GM19438 (cell line): ENCODE results near the gene DNAJB11.
A peak's percentile ranks its signal among the peaks of the same experiment; 100 is the strongest.
"Not testable (repeated sequence)": the region's sequence is repeated elsewhere in the genome, so short reads cannot be mapped to it uniquely, and the experiment has no call there.

ENCODE experiments used
- ATAC-seq: cut with Tn5 transposase; IDR thresholded peaks from one replicate; pipeline ENCODE4 v1.9.1; 2021; ENCODE audit warnings: low read depth; ENCODE audit not compliant: unreplicated experiment

Gene DNAJB11

GRCh38 chr3:186617036-186617946 is 46.8 kb downstream of the DNAJB11 start:
- ATAC-seq, result peak; percentile 96

GRCh38 chr3:186618318-186618938 is 47.9 kb downstream of the DNAJB11 start:
- ATAC-seq, result no peak

GRCh38 chr3:186619787-186620212 is 49.3 kb downstream of the DNAJB11 start:
- no peak for ATAC-seq

DNA sequence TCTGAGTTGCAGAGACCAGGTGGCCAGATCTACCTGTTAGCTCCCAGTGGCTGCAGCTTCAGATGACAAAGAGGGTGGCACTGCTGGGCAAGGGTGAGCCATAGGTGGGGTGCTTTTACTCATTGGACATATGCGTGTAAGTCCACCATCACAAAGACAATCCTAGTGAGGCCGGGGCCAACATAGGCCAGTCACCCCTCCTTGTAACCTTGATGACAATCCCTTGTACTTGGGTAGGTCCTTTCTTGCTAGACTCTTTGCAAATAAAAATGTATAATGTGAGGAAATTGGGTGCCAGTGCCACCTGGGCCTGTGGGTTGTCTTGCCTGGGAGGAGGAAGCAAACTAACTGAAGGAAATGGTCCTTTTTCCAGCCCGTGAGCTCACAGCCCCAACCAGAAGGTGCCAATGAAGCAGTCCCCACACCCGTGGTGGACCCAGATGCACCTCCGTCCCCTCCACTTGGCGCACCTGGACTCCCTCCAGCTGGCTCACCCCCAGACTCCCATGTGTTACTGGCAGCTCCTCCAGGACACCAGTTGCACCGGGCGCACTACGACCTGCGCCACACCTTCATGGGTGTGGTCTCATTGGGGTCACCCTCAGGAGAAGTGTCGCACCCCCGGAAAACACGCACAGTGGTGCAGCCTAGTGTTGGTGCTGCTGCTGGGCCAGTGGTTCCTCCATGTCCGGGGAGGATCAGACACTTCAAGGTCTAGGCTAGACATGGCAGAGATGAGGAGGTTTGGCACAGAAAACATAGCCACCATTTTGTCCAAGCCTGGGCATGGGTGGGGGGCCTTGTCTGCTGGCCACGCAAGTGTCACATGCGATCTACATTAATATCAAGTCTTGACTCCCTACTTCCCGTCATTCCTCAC is 49.9 kb downstream of the DNAJB11 start:
- ATAC-seq, result no peak

DNA sequence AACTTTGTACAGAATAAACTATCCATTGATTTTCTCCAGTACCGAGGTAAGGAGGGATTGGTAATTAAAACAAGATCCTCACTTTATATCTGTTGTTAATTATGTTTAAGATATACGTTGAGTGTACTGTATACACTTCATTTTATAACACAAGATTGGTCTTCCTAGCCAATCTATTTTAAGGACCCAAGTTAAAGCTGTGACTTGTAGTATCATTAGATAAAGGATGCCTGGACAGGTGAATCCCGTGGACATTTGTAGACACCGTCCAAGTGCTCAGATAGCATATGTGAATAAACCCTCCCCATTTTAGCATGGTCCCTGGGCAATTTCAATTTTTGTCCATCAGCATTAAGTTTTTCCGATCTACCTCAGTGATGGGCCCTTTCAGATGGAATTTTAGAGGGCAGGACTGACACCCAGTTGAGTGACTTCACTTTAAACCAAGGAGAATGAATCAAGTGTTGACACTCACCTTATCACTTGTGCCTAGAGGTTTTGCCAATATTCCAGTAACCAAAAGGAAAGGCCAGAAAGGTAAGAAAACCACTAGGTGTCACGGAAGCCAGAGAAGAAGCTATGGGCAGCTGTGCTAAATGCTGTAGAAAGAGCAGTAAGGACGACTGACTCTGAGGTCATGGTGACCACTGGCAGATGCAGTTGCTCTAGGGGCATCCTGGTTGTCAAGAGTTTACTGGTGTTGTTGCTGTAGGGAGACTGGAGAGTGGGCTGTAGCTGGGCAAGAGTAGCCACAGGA is 51.6 kb downstream of the DNAJB11 start:
- ATAC-seq, result no peak

- ATAC-seq, result no peak
Measured at GRCh38 chr3:186622651-186623310, 52.3 kb downstream of the DNAJB11 start.

DNA sequence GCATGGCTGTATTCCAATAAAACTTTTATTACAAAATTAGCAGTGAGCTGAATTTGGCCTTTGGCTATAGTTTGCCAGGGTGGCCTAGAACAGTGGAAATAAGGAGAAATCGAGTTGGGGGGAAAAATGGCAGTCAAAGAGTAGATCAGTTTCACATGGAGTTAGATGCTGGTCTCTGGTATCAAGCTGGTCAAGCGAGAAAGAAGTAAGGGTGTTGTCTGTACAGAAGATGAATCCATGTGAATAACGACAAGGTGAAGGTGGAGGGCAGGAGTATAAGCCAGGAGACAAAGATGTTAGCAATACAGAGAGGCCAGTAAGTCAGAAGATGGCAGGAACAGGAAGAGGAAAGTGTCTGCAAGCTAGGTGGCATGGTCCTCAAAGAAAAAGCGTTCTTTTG is 54.1 kb downstream of the DNAJB11 start:
- no peak for ATAC-seq

DNA sequence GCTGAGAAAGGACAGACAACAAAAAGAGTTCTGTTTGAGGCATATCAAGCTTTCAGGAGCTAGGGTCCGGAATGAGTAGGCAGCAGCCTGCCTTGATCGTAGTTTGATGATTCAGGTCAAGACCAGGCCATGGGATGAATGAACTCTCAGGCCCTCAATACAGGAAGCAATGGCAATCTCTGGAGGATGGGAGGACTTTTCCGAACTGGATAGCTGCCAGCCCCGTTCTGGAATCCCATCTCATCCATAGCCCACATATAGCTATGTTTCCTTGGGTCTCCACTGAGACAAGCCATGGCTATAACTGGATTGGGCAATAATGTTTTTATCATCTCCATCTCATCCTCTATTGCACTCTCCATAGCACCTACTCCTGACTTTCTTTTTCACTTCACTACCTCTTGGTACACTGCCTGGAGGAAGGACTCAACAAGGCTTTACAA is 55.1 kb downstream of the DNAJB11 start:
- ATAC-seq, result no peak

DNA sequence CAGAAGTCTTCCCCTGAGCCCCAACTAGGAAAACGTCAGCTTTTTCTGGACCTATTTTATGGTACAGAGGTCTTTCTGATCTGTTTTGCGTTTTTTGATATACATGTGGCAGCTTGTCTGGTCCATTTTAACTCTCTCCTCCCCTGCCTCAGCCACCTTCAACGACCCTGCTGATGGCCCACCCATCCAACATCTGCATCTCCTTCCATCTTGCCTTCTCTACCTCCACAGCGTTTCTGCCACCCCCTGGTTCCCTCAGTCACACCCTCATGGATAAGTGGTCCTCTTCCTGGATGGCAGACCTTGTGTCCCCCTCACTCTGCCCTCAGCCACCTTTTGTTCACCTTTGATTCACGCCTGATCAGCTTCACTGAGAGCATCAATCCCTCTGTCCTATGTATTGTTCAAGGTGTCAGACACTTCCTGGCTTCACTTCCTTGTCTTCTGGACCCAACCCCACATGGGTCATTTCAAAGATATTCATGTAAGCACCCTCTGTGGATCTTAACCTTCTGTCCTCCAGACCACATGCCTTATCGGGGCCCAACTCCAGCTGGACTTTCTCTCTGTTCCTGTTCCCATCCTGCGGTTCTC is 55.8 kb downstream of the DNAJB11 start:
- no peak for ATAC-seq

GRCh38 chr3:186627852-186628414 is 57.4 kb downstream of the DNAJB11 start:
- ATAC-seq, result no peak

DNA sequence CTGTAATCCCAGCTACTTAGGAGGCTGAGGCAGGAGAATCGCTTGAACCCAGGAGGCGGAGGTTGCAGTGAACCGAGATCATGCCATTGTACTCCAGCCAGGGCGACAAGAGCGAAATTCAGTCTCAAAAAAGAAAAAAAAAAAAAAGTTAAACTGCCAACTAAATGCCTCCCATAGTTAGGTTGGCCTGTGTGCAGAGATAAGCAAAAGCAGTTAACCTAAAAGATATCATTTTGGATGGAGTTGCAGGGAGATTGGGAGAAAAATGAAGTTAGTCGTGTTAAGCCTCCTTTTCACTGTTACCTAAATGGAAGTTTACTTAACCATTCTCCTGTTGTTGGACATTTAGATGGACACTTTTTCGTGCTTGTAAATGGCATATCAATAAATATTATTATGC is 58.2 kb downstream of the DNAJB11 start:
- no peak for ATAC-seq

GRCh38 chr3:186630950-186631641 is 60.6 kb downstream of the DNAJB11 start:
- ATAC-seq, result no peak

GRCh38 chr3:186633481-186633880 is 63.0 kb downstream of the DNAJB11 start:
- ATAC-seq, result no peak

- ATAC-seq, result not testable (repeated sequence)
Measured at GRCh38 chr3:186634207-186634606, 63.7 kb downstream of the DNAJB11 start.
